ENCODE data around the gene CRIP1. TPM values are rescaled to one million over a fixed set of nuclear protein-coding genes. Genes with fewer than 3 reads are reported as not detected.

Gene CRIP1
- total RNA-seq, 4 donors from 2014 or later = 26.4 to 77.8 (median 33.5) TPM

- WGBS, 2 donors = 26 to 39% methylated on average over 16 to 27 of the region's 30 CpGs
Observed at GRCh38 chr14:105537580-105538474, 51.1 kb downstream of the CRIP1 start.

More at GRCh38 chr14:105537580-105538474, 51.1 kb downstream of the CRIP1 start:
- no peak overlapping the region for H3K4me3 ChIP-seq
- peaks cover 0 to 18% of the 10 kb centered on the region in 2 donors for H3K27me3 ChIP-seq
- peaks cover 0 to 6% (median 0%) of the 10 kb centered on the region in 4 donors for H3K4me1 ChIP-seq
- peaks cover 0 to 6% (median 0%) of the 10 kb centered on the region in 4 donors for H3K9me3 ChIP-seq
- H3K36me3 ChIP-seq = no peaks in the 10 kb centered on the region
- DNase-seq (ENCODE audit: low spot score in 2 of 2) = peak in 1 of 2 donors; percentile 36
- peak; percentile 82 to 99 (median 98) for TF ChIP-seq CTCF (IDR thresholded peaks at IDR 0.05)
- no peak for TF ChIP-seq POLR2A (IDR thresholded peaks at IDR 0.05)
- no peak overlapping the region for H3K27ac ChIP-seq

Other genes with a start within 250 kb of the CRIP1 start
- gene BTBD6, start 238.4 kb upstream of the CRIP1 start, total RNA-seq = 10 to 100 TPM; 53.7 to 61.2 (median 53.9) TPM
- 100 to 1,000 TPM in 2 of 4 donors, 10 to 100 TPM in 2; 77.6 to 114 (median 99.5) TPM for gene BRF1, start 185.9 kb upstream of the CRIP1 start, total RNA-seq
- 100 to 1,000 TPM; 142 to 225 (median 183) TPM for gene PACS2, start 172.1 kb upstream of the CRIP1 start, total RNA-seq
- 1 to 10 TPM in 2 of 4 donors, under 1 TPM in 2; 0.84 to 1.3 (median 1.0) TPM for gene TEX22, start 88.3 kb upstream of the CRIP1 start, total RNA-seq
- gene MTA1, start 67.1 kb upstream of the CRIP1 start, total RNA-seq = 100 to 1,000 TPM in 1 of 4 donors, 10 to 100 TPM in 3; 67.5 to 213 (median 95.3) TPM
- 100 to 1,000 TPM; 161 to 268 (median 208) TPM for gene CRIP2, start 12.1 kb upstream of the CRIP1 start, total RNA-seq
- 10 to 100 TPM in 3 of 4 donors, 1 to 10 TPM in 1; 5.5 to 20.4 (median 14.2) TPM for gene TEDC1, start 4.4 kb downstream of the CRIP1 start, total RNA-seq
- gene TMEM121, start 39.7 kb downstream of the CRIP1 start, total RNA-seq = 10 to 100 TPM; 15.1 to 28.2 (median 20.1) TPM

All from tibial nerve (tissue), 4 donors.